Subcutaneous adipose tissue (tissue), 4 donors: Measurements from ENCODE around the gene RASGRP1. TPM values are rescaled to one million over a fixed set of nuclear protein-coding genes. Genes with fewer than 3 reads are reported as not detected.

ENCODE experiments used
- total RNA-seq, 4 donors: library from RNA; depleted of rRNA; stranded (reverse); fragments of >200 nt; gene quantifications; one replicate each; pipeline ENCODE4 v1.1.0, GENCODE V29; 2016
- TF ChIP-seq, protein P1 (sequence below): fragments of 450-650 bp; IDR thresholded peaks from one replicate; pipeline ENCODE4 v1.5.1; 2016; ENCODE audit warnings: low read depth, mild to moderate bottlenecking, control low read depth, antibody characterized with exemption, moderate library complexity

RASGRP1 gene
- total RNA-seq, 4 donors from 2014 or later = 0.94 to 2.9 (median 1.8) TPM

DNA sequence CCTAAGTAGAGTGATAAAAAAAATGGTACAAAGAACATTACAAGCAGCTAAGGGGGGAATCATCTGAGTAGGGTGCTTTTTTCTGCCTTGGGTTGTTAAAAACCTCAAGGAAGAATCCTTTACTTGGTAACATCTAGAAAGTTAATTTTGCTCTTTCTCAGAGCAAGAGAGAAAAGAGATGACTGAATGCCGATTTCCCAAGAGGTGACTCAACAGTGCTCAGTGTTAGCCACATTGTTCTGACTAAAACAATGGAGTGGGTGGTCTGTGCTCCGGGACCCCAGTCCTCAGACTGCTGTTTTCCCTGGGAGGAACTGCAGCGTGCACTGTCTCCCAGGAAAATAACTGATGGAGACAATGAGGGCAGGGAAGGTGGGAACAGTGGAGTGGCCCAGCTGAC lies 41.1 kb upstream of the RASGRP1 start:
- TF ChIP-seq, protein P1, sequence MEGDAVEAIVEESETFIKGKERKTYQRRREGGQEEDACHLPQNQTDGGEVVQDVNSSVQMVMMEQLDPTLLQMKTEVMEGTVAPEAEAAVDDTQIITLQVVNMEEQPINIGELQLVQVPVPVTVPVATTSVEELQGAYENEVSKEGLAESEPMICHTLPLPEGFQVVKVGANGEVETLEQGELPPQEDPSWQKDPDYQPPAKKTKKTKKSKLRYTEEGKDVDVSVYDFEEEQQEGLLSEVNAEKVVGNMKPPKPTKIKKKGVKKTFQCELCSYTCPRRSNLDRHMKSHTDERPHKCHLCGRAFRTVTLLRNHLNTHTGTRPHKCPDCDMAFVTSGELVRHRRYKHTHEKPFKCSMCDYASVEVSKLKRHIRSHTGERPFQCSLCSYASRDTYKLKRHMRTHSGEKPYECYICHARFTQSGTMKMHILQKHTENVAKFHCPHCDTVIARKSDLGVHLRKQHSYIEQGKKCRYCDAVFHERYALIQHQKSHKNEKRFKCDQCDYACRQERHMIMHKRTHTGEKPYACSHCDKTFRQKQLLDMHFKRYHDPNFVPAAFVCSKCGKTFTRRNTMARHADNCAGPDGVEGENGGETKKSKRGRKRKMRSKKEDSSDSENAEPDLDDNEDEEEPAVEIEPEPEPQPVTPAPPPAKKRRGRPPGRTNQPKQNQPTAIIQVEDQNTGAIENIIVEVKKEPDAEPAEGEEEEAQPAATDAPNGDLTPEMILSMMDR = no peak

DNA sequence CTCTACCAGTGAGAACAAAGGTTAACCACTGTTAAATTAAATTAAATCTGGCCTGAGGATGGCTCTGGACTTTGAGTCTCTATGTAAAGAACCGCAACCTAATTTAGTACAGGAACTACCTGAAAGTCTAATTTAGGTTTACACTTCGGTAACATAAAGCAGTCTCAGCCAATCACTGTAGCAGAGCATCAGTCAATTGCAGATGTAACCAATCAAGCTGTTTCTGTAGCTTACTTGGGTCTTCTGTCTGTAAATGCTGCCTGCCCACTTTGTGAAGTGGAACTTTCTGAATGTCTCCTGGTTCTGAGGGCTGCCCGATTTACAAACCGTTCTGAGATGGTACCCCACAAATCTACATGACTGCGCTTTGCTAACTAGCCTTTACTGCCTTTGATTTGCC lies 39.1 kb upstream of the RASGRP1 start:
- TF ChIP-seq, protein P1 = no peak

GRCh38 chr15:38602910-38603670 lies 38.5 kb upstream of the RASGRP1 start:
- TF ChIP-seq, protein P1 = no peak

- TF ChIP-seq, protein P1 = no peak
Observed at GRCh38 chr15:38600236-38600635, 35.6 kb upstream of the RASGRP1 start.

GRCh38 chr15:38598749-38599148 lies 34.1 kb upstream of the RASGRP1 start:
- TF ChIP-seq, protein P1 = no peak

DNA sequence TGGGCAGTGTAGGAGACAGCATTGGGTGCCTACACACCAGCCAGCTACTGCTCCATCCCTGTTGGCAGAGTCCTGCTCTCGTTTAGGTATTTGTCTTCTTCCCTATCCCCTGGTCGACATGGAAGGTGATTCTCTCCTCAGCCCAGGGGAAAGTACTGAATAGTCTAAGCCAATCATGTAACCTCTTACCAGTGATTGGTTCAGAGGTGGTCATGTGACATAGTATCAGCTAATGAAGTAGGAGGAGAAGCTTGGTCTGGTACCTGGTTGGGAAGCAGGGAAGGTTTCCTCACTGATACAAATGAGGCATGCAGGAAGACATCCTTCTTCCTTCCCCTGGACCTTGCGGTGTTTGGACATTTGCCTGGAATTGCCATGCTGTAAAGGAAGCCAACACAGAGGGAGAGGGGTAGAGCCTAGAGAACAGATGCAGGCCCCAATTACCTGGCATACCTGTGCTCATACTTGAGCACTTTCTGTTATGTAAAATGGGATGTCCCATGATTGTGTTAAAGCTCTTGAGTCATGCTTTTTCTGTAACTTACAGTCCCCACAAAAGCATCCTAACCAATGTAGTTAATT lies 32.7 kb upstream of the RASGRP1 start:
- TF ChIP-seq, protein P1 = no peak

- TF ChIP-seq, protein P1 = no peak
Observed at GRCh38 chr15:38593524-38593923, 28.9 kb upstream of the RASGRP1 start.
